ENCODE measurements around the gene CFAP90.

- no peak for TF ChIP-seq CTCF (IDR thresholded peaks at IDR 0.05)
- no peak for TF ChIP-seq POLR2A (IDR thresholded peaks at IDR 0.05)
These were observed 48.1 kb downstream of the CFAP90 start for GRCh38 chr5:7802855-7803254.

All from Peyer's patch (tissue), 4 donors.